Activated CD8-positive, alpha-beta T cell treated with anti-CD3 and anti-CD28 coated beads for 36 hours (primary cell): ENCODE results near the gene MBLAC2. TPM values are rescaled to one million over a fixed set of nuclear protein-coding genes. Genes with fewer than 3 reads are reported as not detected.

ENCODE experiments used
- ATAC-seq: fragments of 200-7000 bp; cut with Tn5 transposase; one replicate; pipeline ENCODE4 v1.10.0; 2021; ENCODE audit warnings: mild to moderate bottlenecking, moderate library complexity
- CTCF ChIA-PET: fragments of 350-600 bp; sonication (Branson Sonifier 250); formaldehyde crosslinking; loops from one replicate; lab custom pipeline; 2021; ENCODE audit warnings: antibody characterized with exemption; lab: Charles Lee
- POLR2A ChIA-PET: fragments of 350-600 bp; sonication (Branson Sonifier 250); formaldehyde crosslinking; loops from one replicate; lab custom pipeline; 2021; ENCODE audit warnings: antibody characterized with exemption; lab: Charles Lee
- DNase-seq: peaks from one replicate; pipeline ENCODE4 v3.0.0-alpha.2; 2020
- H3K27ac Mint-ChIP-seq: one replicate; pipeline ENCODE4 v1.8.0; 2021; ENCODE audit warnings: mild to moderate bottlenecking, mixed read lengths
- H3K27me3 Mint-ChIP-seq: one replicate; pipeline ENCODE4 v1.8.0; 2021; ENCODE audit warnings: mixed read lengths
- H3K36me3 Mint-ChIP-seq: one replicate; pipeline ENCODE4 v1.8.0; 2021; ENCODE audit warnings: low read depth, mixed read lengths
- H3K4me1 Mint-ChIP-seq: one replicate; pipeline ENCODE4 v1.8.0; 2021; ENCODE audit warnings: low read depth, mixed read lengths
- H3K4me3 Mint-ChIP-seq: one replicate; pipeline ENCODE4 v1.8.0; 2021; ENCODE audit warnings: mild to moderate bottlenecking, moderate library complexity, mixed read lengths
- H3K9me3 Mint-ChIP-seq: one replicate; pipeline ENCODE4 v1.8.0; 2021; ENCODE audit warnings: mixed read lengths
- intact Hi-C: fragments of 100-400 bp; cut with micrococcal nuclease; formaldehyde crosslinking; loops from one replicate; pipeline ENCODE4 v1.10.0; 2022
- total RNA-seq, 2 experiments: library from RNA; stranded (reverse); gene quantifications; one replicate each; pipeline ENCODE4 v1.2.3, GENCODE V29; 2021
- TF ChIP-seq, protein P1 (sequence below): fragments of 200-600 bp; IDR thresholded peaks from one replicate; pipeline ENCODE4 v1.8.0; 2022; ENCODE audit warnings: antibody characterized with exemption, mild to moderate bottlenecking

MBLAC2 gene
- total RNA-seq, 2 experiments from 2014 or later: 4.9 to 5.2 TPM

GRCh38 chr5:90506221-90506620 lies 31.6 kb upstream of the MBLAC2 start:
- TF ChIP-seq, protein P1, sequence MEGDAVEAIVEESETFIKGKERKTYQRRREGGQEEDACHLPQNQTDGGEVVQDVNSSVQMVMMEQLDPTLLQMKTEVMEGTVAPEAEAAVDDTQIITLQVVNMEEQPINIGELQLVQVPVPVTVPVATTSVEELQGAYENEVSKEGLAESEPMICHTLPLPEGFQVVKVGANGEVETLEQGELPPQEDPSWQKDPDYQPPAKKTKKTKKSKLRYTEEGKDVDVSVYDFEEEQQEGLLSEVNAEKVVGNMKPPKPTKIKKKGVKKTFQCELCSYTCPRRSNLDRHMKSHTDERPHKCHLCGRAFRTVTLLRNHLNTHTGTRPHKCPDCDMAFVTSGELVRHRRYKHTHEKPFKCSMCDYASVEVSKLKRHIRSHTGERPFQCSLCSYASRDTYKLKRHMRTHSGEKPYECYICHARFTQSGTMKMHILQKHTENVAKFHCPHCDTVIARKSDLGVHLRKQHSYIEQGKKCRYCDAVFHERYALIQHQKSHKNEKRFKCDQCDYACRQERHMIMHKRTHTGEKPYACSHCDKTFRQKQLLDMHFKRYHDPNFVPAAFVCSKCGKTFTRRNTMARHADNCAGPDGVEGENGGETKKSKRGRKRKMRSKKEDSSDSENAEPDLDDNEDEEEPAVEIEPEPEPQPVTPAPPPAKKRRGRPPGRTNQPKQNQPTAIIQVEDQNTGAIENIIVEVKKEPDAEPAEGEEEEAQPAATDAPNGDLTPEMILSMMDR: no peak
- Mint-ChIP-seq H3K36me3 (peaks cover 26% of the 10 kb centered on the region), H3K4me1 (peaks cover 8% of the 10 kb centered on the region), H3K27ac (no peak overlapping the region), H3K27me3 (no peaks in the 10 kb centered on the region), H3K9me3 (no peaks in the 10 kb centered on the region), H3K4me3 (no peak overlapping the region)
- no peak for DNase-seq
- ChIA-PET POLR2A (no interaction called here), CTCF (interaction anchor here (0.7 kb wide), 1 partner anchor 9 kb away, joined by 3 read pairs; no protein-coding TSS in a partner anchor)
- ATAC-seq: no peak
- intact Hi-C loops: no loop called here

DNA sequence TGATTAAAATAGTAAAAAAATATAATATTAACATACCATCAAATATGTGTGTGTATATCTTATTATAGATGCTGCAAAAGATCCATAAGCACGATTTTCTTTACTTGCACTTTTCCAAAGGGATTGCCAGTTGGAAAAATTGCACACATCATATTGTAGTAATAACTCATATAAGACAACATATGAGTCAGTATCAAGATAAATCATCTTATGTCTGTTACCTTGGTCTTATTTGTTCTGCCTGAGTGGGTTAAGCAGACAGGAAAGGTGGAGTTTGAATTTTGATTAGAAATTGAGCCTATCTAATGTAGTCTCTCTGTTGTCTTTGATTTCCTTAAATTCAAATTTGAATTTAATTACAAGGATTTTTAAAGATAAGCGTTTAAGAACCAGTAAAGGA lies 30.2 kb upstream of the MBLAC2 start:
- CTCF ChIA-PET: no interaction called here
- H3K27ac Mint-ChIP-seq: no peak overlapping the region
- no peak for ATAC-seq

DNA sequence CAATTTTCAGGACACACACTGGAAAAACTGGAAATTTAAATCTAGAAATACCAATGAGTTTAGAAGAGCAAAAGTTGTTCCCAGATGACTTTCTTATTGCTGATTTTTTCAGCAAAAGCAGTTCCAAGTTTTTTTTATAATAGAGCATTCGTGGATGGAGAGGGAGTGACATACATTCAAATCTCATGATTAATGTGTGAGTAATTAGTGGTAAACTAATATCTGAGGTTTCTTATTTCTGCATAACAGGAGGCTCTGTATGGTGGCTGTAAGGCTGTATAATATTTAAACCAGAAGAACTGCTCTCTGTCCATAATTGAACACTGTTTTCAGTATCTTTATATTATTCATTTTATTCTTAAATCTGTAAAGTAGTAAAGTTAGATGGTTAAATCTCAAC lies 29.0 kb upstream of the MBLAC2 start:
- no peaks in the 10 kb centered on the region for H3K27me3 Mint-ChIP-seq
- ChIA-PET CTCF (interaction anchor here (1.1 kb wide), 1 partner anchor 64 kb away, joined by 3 read pairs; no protein-coding TSS in a partner anchor), POLR2A (no interaction called here)
- H3K9me3 Mint-ChIP-seq: no peaks in the 10 kb centered on the region
- TF ChIP-seq, protein P1: no peak
- peaks cover 8% of the 10 kb centered on the region for H3K4me1 Mint-ChIP-seq
- H3K36me3 Mint-ChIP-seq: peaks cover 24% of the 10 kb centered on the region
- H3K27ac Mint-ChIP-seq: no peak overlapping the region
- intact Hi-C loops: no loop called here
- H3K4me3 Mint-ChIP-seq: no peak overlapping the region
- ATAC-seq (no peak), DNase-seq (no peak)

More for the DNA sequence above, 30.2 kb upstream of the MBLAC2 start:
- Mint-ChIP-seq H3K27me3 (no peaks in the 10 kb centered on the region), H3K4me1 (peaks cover 8% of the 10 kb centered on the region), H3K9me3 (no peaks in the 10 kb centered on the region), H3K4me3 (no peak overlapping the region), H3K36me3 (peaks cover 27% of the 10 kb centered on the region)
- intact Hi-C loops: no loop called here
- TF ChIP-seq, protein P1: no peak
- POLR2A ChIA-PET: no interaction called here
- DNase-seq: no peak

- ChIA-PET POLR2A (no interaction called here), CTCF (no interaction called here)
- Mint-ChIP-seq H3K4me1 (no peaks in the 10 kb centered on the region), H3K27ac (no peak overlapping the region), H3K4me3 (no peak overlapping the region), H3K9me3 (no peaks in the 10 kb centered on the region), H3K36me3 (peaks cover 23% of the 10 kb centered on the region), H3K27me3 (no peaks in the 10 kb centered on the region)
- ATAC-seq (no peak), DNase-seq (no peak)
- TF ChIP-seq, protein P1: no peak
- intact Hi-C loops: no loop called here
Observed at GRCh38 chr5:90495146-90495545, 20.6 kb upstream of the MBLAC2 start.

DNA sequence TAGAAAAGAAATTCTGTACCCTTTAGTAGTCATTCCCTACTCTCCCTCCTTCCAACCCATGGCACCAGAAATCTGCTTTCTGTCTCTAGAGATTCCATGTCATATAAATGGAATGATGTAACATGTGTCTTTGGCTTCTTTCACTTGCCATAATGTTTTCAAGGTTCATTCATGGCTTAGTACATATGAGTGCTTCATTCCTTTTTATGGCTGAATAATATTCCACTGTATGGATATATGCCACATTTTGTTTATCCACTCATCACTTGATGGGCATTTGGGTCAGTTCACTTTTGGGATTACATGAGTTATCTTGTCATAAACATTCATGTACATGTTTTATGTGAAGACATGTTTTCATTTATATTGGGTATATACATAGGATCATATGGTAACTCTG lies 19.5 kb upstream of the MBLAC2 start:
- ATAC-seq (no peak), DNase-seq (no peak)
- H3K9me3 Mint-ChIP-seq: no peaks in the 10 kb centered on the region
- ChIA-PET CTCF (no interaction called here), POLR2A (no interaction called here)
- intact Hi-C loops: no loop called here
- H3K36me3 Mint-ChIP-seq: peaks cover 18% of the 10 kb centered on the region
- no peak overlapping the region for H3K4me3 Mint-ChIP-seq
- H3K4me1 Mint-ChIP-seq: no peaks in the 10 kb centered on the region
- no peak overlapping the region for H3K27ac Mint-ChIP-seq
- TF ChIP-seq, protein P1: no peak
- H3K27me3 Mint-ChIP-seq: no peaks in the 10 kb centered on the region
